ENCODE data around the gene TBC1D32. TPM values are rescaled to one million over a fixed set of nuclear protein-coding genes. Genes with fewer than 3 reads are reported as not detected.
A peak's percentile ranks its signal among the peaks of the same experiment; 100 is the strongest.
"Not testable (repeated sequence)": the region's sequence is repeated elsewhere in the genome, so short reads cannot be mapped to it uniquely, and the experiment has no call there.

TBC1D32 gene
- total RNA-seq, 2 experiments from 2014 or later, result 9.4 to 9.8 TPM

DNA sequence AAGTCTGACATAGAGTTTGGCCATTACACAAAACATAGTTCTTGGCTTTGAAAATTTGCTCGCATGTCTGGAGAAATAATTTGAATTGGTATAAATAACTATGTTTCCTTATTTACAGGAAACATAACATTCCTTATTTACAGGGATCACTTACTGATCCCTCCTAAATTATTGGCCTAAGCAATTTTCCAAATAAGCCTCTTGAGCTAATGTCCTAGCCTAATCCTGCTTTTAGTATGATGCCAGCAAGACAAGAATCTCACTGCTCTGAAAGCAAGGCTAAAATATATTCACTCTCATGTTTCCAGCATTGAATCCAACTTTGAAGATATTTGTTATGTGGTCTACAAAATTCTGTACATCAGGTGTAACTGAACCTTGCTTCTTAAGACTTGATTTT lies 4.1 kb upstream of the TBC1D32 start:
- Histone ChIP-seq H3K4me1 (ENCODE audit: insufficient read depth, low read length) (peaks cover 13% of the 10 kb centered on the region), H3K27me3 (ENCODE audit: control insufficient read depth in 1 of 2, insufficient read depth in 2 of 2, low read length in 2 of 2) (peaks cover 0 to 4% of the 10 kb centered on the region in 2 experiments), H3K4me3 (ENCODE audit: low read length) (no peak overlapping the region), H3K9me3 (ENCODE audit: control insufficient read depth in 1 of 2, insufficient read depth in 1 of 2, low read length in 2 of 2) (no peaks in the 10 kb centered on the region), H3K36me3 (ENCODE audit: insufficient read depth, low read length) (no peaks in the 10 kb centered on the region), H3K27ac (ENCODE audit: low read depth in 1 of 2, low read length in 2 of 2) (no peak overlapping the region)
- DNase-seq (no peak), ATAC-seq (ENCODE audit: poor library complexity) (no peak)
- Mint-ChIP-seq H3K36me3 (ENCODE audit: low read depth) (peaks cover 11% of the 10 kb centered on the region), H3K4me3 (no peak overlapping the region), H3K27me3 (peaks cover 8% of the 10 kb centered on the region), H3K27ac (no peak overlapping the region), H3K4me1 (ENCODE audit: low read depth) (peaks cover 17% of the 10 kb centered on the region), H3K9me3 (no peaks in the 10 kb centered on the region)
- intact Hi-C loops (cut with DNase I, micrococcal nuclease), result loop anchor here in 1 of 2 experiments (10.0 kb wide), 3 partner anchors 1066 to 1994 kb away; partner anchors contain the start of genes MAN1A1 and SERINC1
- TF ChIP-seq, protein P1, sequence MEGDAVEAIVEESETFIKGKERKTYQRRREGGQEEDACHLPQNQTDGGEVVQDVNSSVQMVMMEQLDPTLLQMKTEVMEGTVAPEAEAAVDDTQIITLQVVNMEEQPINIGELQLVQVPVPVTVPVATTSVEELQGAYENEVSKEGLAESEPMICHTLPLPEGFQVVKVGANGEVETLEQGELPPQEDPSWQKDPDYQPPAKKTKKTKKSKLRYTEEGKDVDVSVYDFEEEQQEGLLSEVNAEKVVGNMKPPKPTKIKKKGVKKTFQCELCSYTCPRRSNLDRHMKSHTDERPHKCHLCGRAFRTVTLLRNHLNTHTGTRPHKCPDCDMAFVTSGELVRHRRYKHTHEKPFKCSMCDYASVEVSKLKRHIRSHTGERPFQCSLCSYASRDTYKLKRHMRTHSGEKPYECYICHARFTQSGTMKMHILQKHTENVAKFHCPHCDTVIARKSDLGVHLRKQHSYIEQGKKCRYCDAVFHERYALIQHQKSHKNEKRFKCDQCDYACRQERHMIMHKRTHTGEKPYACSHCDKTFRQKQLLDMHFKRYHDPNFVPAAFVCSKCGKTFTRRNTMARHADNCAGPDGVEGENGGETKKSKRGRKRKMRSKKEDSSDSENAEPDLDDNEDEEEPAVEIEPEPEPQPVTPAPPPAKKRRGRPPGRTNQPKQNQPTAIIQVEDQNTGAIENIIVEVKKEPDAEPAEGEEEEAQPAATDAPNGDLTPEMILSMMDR (IDR thresholded peaks at IDR 0.05), result no peak
- POLR2A ChIA-PET, result no interaction called here
- CTCF ChIA-PET, result no interaction called here

DNA sequence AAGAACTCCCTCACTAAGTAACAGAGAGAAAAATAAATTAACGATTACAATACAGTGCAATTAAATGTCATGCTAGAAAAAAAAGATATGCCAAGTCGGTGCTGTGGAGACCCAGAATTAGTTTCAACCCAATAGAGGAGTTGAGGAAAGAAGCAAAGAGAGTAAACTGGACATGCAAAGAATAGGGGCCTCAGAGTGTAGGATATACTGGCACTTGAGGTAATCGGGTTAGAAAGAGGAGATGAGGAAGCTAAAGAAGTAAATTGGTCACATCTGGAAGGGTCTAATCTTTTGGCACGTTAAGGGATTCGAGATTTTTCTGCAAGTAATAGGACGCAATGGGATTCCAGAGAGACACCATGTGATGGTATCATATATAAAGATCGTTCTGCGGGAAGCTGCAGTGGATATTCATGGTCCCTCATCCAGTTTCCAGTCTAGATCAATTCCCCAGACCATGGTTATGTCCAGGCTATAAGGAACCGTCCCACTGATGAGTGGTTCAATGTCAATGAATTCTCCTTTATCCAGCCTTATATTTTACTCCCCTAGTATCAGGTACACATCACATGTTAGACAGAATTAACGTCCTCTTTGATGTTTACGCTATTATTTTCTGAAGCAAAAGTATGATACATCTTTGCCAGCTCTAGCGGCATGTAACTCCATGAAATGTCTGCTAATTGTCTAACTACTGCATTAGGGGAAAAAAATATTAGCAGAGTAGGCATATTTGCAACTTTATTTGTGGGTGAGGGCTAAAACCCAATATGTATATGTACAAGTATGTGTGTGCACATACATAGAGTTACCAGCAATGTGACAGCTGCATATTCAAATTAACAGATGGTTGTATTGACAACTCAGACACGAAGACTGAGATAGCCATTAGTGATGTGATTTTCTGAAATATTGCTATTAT lies 1.1 kb upstream of the TBC1D32 start:
- peaks cover 14% of the 10 kb centered on the region for H3K36me3 Mint-ChIP-seq (ENCODE audit: low read depth)
- intact Hi-C loops (cut with DNase I, micrococcal nuclease), result loop anchor here in 1 of 2 experiments (10.0 kb wide), 3 partner anchors 1069 to 1991 kb away; partner anchors contain the start of genes MAN1A1 and SERINC1
- ATAC-seq (ENCODE audit: poor library complexity), result no peak
- no peaks in the 10 kb centered on the region for H3K27me3 ChIP-seq (ENCODE audit: control insufficient read depth in 1 of 2, insufficient read depth in 2 of 2, low read length in 2 of 2)
- ChIA-PET CTCF (no interaction called here), POLR2A (interaction anchor here (0.6 to 2.0 kb wide), 4 partner anchors 9 to 22 kb away, joined by 3 to 10 read pairs (median 4); no protein-coding TSS in a partner anchor)
- no peaks in the 10 kb centered on the region for H3K27me3 Mint-ChIP-seq
- peaks cover 43% of the 10 kb centered on the region for H3K4me1 Mint-ChIP-seq (ENCODE audit: low read depth)
- H3K9me3 ChIP-seq (ENCODE audit: control insufficient read depth in 1 of 2, insufficient read depth in 1 of 2, low read length in 2 of 2), result no peaks in the 10 kb centered on the region
- H3K4me3 Mint-ChIP-seq, result peak overlapping the region; percentile 97
- peaks cover 15% of the 10 kb centered on the region for H3K4me1 ChIP-seq (ENCODE audit: insufficient read depth, low read length)
- peak overlapping the region; percentile 94 to 99 for H3K27ac ChIP-seq (ENCODE audit: low read depth in 1 of 2, low read length in 2 of 2)
- H3K4me3 ChIP-seq (ENCODE audit: low read length), result peak overlapping the region; percentile 83
- no peaks in the 10 kb centered on the region for H3K36me3 ChIP-seq (ENCODE audit: insufficient read depth, low read length)
- peak overlapping the region; percentile 98 for H3K27ac Mint-ChIP-seq
- no peak for DNase-seq
- TF ChIP-seq, protein P1 (IDR thresholded peaks at IDR 0.05), result no peak
- no peaks in the 10 kb centered on the region for H3K9me3 Mint-ChIP-seq

DNA sequence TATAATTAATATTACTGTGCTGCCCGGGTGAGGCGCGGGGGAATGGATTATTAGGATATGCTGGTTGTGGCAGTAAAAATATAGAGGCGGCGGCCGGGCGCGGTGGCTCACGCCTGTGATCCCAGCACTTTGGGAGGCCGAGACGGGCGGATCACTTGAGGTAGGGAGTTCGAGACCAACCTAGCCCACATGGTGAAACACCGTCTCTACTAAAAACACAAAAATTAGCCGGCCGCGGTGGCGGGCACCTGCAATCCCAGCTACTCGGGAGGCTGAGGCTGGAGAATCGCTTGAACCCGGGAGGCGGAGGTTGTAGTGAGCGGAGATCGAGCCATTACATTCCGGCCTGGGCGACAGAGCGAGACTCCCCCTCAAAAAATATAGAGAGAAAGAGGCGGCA lies 586 bp downstream of the TBC1D32 start:
- intact Hi-C loops (cut with DNase I, micrococcal nuclease), result loop anchor here in 1 of 2 experiments (10.0 kb wide), 3 partner anchors 1071 to 1989 kb away; partner anchors contain the start of genes MAN1A1 and SERINC1
- H3K27me3 ChIP-seq (ENCODE audit: control insufficient read depth in 1 of 2, insufficient read depth in 2 of 2, low read length in 2 of 2); CTCF ChIA-PET; H3K9me3 ChIP-seq (ENCODE audit: control insufficient read depth in 1 of 2, insufficient read depth in 1 of 2, low read length in 2 of 2); H3K9me3 Mint-ChIP-seq; ATAC-seq (ENCODE audit: poor library complexity); H3K36me3 ChIP-seq (ENCODE audit: insufficient read depth, low read length); H3K27me3 Mint-ChIP-seq: not testable (repeated sequence)
- peak overlapping the region; percentile 97 for H3K4me3 Mint-ChIP-seq
- peak overlapping the region; percentile 98 for H3K27ac Mint-ChIP-seq
- peaks cover 44% of the 10 kb centered on the region for H3K4me1 Mint-ChIP-seq (ENCODE audit: low read depth)
- DNase-seq, result peak in 2 of 14 experiments; percentile 26 to 34
- H3K4me1 ChIP-seq (ENCODE audit: insufficient read depth, low read length), result peaks cover 15% of the 10 kb centered on the region
- peaks cover 14% of the 10 kb centered on the region for H3K36me3 Mint-ChIP-seq (ENCODE audit: low read depth)
- H3K27ac ChIP-seq (ENCODE audit: low read depth in 1 of 2, low read length in 2 of 2), result peak overlapping the region in 1 of 2 donors; percentile 99
- H3K4me3 ChIP-seq (ENCODE audit: low read length), result peak overlapping the region; percentile 83
- POLR2A ChIA-PET, result interaction anchor here (1.5 kb wide), 1 partner anchor 20 kb away, joined by 3 read pairs; no protein-coding TSS in a partner anchor

Measured in CD4-positive, alpha-beta T cell (primary cell).